Measurements from ENCODE around the gene IGLON5.

IGLON5 gene

GRCh38 chr19:51317968-51318367 lies 6.5 kb downstream of the IGLON5 start:
- no peak for DNase-seq

- DNase-seq: no peak
Observed at GRCh38 chr19:51318687-51319648, 7.5 kb downstream of the IGLON5 start.

- DNase-seq: no peak
Observed at GRCh38 chr19:51319649-51320279, 8.3 kb downstream of the IGLON5 start.

- no peak for DNase-seq
Observed at GRCh38 chr19:51320280-51320657, 8.8 kb downstream of the IGLON5 start.

- no peak for DNase-seq
Observed at GRCh38 chr19:51321799-51322198, 10.4 kb downstream of the IGLON5 start.

GRCh38 chr19:51323481-51324166 lies 12.2 kb downstream of the IGLON5 start:
- DNase-seq: no peak

GRCh38 chr19:51324167-51324481 lies 12.7 kb downstream of the IGLON5 start:
- no peak for DNase-seq

GRCh38 chr19:51325161-51325976 lies 13.9 kb downstream of the IGLON5 start:
- no peak for DNase-seq

GRCh38 chr19:51326216-51327065 lies 15.0 kb downstream of the IGLON5 start:
- DNase-seq: no peak

- peak; percentile 19 for DNase-seq
Observed at GRCh38 chr19:51327066-51328001, 15.9 kb downstream of the IGLON5 start.

GRCh38 chr19:51329411-51329810 lies 18.0 kb downstream of the IGLON5 start:
- no peak for DNase-seq

GRCh38 chr19:51330366-51330765 lies 18.9 kb downstream of the IGLON5 start:
- DNase-seq: no peak

- no peak for DNase-seq
Observed at GRCh38 chr19:51331193-51331592, 19.7 kb downstream of the IGLON5 start.

GRCh38 chr19:51331716-51332115 lies 20.3 kb downstream of the IGLON5 start:
- DNase-seq: no peak

- DNase-seq: no peak
Observed at GRCh38 chr19:51333836-51334460, 22.5 kb downstream of the IGLON5 start.

- DNase-seq: no peak
Observed at GRCh38 chr19:51337141-51337860, 25.9 kb downstream of the IGLON5 start.

GRCh38 chr19:51337861-51338562 lies 26.6 kb downstream of the IGLON5 start:
- DNase-seq: no peak

GRCh38 chr19:51338563-51339312 lies 27.3 kb downstream of the IGLON5 start:
- peak; percentile 70 for DNase-seq

All from fibroblast of skin of scalp (primary cell).